Activated T-cell treated with anti-CD3 and anti-CD28 coated beads for 24 hours (primary cell): ENCODE results near the gene TCF4.

Experiments
- DNase-seq: peaks from one replicate; pipeline ENCODE4 v3.0.0-alpha.2; 2020; ENCODE audit warnings: low read depth

TCF4 gene

DNA sequence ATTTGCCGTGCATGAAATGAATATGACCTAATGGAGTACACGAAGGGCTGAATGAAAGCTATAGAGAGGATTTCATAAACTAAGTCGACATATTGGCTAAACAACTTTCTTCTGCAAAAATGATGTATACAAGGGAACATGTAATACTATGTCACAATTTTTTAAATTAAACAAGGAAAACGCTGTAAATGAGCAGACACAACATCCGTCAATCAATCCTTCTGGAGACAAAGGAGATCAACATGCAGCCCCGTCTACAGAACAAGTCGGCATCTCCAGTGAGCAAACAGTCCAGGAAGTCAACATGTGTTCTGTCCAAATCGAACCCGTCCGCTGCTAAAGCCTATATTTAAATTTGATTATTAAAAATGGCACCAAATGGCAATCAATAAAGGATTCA, 180.8 kb downstream of the TCF4 start:
- DNase-seq: no peak

DNA sequence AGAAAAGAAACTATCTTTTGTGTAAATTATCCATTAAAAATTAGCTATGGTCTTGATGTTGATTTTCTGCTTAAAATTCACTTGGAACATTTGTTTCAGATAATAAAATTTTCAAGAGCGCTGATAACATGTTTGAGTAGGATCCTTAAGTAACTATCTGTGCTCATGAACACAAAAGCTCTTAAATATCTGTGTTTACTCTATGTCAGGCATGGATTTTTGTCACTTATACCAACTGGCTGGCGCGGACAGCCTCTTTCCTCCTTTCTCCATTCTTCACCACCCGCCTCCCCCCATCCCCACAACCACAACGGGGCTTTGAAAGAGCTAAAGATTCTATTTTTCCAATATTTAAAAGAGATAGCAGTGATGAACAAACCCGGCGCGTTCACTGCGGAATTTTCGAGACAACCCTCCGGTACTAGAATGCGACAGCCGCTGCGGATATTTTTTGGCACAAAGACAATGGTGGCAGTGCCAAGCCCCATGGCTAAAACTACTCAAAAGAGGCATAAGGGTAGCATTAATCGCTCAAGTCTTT, 181.5 kb downstream of the TCF4 start:
- no peak for DNase-seq

DNA sequence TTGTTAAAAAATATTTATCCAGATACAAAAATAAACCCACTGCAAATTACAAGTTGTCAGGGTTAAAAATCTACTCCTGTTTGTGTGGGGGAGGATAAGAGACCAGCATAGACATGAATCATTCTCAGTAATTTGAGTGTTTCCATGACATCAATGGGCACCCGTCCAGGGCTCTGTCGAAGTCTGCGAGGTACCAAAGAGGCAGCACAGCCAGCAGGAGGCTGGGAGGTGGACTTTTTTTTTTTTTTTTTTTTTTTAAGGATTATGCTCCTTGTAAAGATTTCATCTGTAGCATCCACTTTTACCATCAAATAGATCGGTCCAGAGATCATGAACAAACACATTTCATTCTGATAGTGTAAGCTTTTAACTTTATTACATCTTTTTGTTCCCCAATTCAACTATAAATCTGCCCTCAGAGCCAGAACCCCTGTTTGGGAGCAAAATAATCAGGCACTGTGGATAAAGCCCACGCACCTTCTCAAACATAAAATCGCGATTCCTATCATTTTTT, 182.0 kb downstream of the TCF4 start:
- DNase-seq: no peak

DNA sequence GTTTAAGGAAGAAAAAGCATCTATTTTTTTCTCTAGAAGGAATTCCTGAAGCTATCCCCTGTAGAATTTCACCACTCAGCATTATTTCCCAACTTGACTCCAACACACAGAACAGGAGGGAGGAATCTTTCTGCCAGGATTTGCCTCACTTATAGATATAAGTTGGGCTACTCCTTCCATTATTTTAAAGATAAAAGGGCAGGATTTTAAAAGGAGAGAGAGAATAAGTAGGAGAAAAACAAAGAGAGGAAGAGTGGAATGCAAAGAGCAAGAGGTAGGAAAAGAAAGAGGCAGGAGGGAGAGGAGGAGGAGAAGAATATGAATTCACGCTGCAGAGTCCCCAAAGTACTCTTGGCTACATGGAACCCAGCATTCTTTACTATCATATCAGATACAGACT, 182.5 kb downstream of the TCF4 start:
- no peak for DNase-seq

DNA sequence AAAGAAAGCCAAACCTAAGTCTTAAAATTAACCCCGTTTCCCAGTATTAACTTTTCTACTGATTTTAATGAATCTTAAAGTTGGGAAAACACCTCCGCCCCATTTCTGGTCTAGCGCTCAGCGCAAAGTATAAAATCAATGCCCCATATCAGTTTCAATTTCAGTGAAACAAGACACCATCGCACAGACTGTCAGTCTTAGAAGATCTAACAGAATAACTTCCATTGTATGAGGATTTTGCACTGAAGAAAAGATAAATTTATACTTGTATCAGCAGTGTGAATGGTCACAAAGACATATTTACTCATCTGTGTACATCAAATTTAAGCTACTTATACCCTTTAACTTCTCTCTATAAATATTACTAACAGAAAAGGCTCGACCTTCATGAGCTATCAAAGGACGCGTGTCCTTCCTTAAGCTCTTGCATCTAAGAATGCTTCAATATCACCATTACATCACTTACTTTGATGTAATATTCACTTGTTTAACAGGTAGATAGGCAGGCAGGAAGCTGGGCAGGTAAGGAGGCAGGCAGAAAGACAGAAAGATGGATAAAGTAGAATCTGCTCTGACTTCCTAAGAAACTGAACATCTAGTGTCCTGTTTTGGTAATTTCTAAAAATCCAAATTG, 183.0 kb downstream of the TCF4 start:
- DNase-seq: no peak

DNA sequence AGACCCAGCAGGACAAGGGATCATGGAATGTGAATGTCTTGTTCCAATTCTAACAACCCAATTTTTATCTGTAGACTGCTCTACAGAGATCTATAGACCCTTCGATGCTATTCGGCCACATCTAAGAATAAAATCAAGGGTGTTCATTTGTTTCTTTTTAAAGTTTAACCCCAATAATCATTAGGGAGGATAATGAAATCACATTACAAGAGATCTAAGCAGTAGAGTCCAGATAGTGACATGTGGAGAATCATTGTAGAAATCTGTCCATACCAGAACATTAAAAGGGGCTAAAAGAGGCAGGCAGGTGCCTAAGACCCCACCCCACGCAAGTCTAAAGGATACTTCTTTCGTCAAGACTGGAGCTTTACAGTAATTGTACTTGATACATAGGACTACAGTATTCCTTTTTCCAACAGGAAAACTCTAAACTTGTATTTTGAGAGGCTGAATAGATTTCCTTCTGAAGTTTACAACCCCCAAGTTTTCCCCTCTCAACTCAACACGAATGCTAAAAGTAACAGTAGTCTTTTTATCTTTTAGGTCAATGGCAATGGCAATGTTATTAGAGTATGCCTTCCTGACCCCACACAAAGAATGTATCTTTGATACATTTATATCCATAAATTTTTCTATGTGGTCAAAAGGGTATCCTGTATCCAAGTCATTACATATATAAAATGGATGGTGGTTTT, 183.7 kb downstream of the TCF4 start:
- DNase-seq: no peak

DNA sequence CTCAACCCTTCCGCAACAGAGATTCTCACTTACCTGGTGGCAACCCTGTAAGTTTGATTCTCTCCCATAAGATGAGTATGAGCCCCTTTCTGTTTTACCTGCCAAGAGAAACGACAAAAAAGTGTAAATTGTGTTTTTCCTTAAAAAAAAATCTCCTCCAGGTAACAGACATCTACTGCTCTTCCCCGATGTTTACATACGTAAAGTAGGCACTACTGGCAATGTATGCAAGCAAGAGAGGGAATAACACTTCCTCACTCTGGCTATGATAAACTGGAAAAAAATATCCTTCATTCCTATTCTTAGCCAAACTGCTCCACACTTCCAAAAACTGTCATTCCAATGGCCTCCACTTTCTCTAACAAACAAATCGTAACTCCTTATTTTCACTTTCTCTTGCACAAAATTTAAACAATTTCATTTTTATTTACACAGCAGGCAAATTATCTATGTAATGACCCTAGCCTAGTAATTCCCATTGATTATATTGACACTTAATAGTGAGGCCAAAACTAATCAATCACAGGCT, 184.5 kb downstream of the TCF4 start:
- DNase-seq: no peak

DNA sequence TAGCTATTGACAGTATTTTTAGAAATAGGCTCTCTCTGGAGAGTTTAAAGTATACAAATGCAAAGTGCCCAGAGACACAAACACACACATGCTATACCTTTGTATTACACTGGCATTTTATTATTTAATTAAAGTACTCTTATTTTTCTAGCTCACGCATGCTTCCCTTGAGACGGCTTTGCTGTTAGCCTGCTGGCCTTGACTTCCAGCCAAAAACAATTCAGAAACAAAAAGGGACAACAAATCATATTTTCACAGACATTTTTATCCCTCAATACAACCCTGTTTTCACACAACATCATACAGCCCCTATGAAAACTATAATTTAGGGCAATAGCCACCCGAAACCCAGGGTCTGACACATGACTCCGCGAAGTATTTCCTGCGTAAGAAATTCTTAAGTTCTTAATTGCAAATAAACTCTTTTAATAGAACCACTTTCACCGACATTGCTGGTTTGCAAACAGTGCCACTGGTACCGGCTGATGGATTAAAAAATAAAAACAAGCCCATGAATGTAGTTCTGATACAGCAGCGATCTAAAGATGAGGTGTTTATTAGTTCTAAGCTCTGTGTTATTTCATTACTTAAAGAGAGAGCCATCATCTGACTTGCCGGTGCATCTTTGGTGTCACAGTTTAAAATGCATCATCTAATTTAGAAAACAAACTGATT, 185.1 kb downstream of the TCF4 start:
- no peak for DNase-seq

DNA sequence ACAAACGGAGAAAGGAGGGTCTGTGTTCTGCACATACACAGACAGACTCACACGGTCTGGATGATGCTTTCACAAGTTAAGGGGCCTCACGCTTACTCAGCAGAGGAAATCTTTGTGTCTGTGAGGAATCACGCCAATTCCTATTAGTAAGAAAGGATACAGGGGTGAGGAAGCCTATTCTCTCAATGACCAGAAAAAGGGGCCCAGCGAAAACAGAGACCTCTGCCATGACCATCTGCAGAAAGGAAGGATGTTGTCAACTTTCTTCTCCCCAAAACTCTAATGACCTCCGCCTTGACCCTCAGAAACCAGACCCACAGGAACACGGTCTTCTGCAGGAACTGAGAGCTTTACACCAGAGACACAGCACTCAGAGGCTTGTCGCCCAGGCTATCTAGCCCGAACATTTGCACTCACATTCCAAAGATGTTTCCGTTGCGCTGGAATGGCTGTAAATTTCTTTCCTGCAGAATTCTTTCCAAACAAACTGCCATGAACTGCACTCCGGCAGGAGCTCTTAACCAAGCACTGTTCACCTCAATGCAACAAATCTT, 186.3 kb downstream of the TCF4 start:
- DNase-seq: no peak

DNA sequence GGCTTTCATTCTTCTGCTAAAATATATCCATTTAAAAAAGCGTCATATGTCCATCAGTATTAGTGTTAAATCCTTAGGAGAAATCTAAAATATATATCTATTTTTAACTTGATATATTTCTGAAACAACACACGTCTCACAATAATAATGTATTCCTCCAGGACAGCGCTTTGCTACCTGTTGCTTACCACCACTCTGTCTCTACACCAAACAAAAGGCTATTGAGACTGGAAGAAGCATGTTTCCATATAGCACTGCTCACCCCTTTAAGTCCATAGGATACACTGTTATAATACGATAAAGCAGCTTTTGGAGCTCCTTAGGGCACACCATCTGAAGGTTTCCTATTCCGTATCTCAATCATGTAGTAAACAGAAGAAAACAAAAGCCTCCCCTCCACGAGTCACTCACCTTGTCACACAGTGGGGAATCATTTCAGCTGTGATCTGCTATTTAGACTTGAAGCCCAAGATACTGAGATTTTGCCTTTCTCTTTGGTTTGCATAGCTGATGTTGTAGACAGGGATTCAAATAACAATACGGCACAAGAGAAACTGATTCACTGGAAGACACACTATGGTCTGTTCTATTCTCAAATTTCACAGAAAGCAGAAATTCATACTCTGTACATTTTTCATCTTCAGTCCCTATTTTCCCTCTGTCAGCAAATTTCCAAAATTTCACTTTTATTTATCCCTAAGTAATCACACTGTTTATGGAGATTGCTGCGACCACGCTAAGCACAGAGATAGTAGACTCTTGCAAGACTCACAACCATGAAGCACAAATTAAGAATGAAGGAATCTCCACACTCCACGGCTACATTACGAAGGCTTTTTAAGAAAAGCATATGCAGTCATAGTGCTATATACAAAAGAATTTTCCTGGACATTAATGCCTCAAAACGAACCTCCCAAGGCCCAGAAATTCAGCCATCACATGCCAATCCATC, 187.1 kb downstream of the TCF4 start:
- no peak for DNase-seq

DNA sequence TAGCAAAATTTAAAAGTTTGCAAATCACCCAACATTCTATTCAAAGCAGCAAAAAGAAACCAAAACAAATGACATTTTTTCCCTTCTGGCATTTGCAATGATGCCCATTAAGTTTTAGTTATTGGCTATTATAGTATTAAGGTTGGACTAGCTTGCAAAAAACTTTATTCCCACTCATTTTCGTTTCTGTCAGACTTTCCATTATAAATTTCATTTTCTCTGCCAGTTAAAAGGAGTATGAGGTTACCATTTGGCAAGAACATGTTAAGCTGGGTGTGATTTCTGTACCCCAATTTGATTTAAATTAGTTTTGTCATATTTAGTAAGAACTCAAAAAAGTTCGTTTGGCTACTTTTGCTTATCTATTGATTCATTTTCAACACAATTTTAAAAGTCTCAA, 187.9 kb downstream of the TCF4 start:
- DNase-seq: no peak

DNA sequence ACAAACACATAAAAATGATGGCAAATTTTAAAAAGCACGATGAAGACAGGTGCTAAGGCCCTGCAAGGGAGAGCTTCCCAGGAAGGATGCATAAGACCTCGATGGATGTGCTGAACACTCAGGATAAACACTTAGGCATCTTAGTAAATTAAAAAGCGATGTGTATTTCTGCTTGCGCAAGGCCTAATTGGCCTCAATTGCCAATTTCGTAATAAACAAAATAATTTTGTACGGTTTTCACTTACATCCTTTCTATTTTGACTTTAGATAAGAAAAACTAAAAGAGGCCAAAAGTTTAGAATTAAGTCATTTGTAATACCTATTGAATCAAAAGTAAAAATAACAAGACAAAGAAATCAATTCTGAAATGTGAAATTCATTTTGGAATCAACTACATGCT, 189.1 kb downstream of the TCF4 start:
- no peak for DNase-seq

DNA sequence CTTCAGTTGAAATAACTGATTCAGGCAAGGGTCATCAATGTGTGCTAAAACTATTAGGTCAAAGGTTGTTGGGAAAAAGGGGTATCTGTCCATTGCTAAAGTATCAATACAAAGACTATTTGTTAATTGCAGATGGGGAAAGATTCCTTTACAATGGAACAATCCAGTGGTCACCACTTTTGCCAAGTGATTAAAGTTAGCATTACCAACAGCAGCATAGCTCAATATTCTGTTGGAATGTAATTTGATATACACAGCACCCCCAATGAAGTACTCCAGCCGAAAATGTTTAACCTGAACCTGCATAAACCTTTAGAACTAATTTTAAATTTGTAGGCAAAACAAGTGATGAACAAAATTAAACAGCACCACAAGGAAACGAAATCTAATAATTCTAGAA, 191.0 kb downstream of the TCF4 start:
- DNase-seq: no peak

DNA sequence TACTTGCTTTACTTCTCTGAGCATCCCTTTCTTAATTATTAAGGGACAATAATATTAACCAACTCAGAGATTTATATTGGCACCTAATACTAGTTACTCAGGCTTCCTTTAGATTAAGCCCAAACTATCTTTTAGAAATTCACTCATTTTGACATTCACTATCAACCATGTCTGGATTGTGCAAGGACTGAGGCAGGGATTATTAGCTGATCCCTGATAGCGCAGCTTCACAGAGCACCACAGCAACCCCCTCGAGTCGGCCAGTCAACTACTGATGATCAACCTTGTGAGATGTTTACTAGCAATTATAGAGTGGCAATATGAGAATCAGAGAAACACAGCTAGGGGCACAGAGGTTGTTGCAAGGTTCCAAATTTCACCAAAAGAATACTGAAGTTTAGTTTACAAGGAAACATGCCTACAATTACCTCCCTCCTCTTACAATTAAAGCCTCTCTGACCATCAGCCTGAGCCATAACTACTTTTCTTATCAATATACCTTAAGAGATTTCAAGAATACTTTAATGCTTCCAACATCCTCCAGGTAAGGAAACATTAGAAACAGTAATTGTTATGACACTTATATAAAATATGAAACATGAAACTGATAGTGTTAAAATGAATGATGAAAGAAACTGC, 191.6 kb downstream of the TCF4 start:
- DNase-seq: no peak

DNA sequence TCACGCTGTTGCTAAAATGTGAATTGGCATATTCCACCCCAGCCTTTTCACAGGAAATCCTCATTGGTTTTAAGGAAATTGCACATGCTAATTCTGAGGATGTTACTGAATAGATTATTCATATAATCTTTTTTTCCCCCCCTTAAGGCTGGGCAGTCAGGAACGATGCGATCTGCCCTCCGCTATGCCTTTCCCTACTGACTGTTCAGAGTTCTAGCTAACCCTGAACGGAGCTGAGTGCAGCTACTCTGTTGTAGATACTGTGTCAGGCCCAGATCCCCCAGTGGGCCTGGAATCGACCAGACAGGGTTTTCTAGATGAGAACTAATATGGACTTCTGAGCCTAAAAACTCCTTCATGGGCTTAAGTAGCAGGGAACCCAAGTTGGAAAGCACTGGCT, 192.2 kb downstream of the TCF4 start:
- DNase-seq: no peak

DNA sequence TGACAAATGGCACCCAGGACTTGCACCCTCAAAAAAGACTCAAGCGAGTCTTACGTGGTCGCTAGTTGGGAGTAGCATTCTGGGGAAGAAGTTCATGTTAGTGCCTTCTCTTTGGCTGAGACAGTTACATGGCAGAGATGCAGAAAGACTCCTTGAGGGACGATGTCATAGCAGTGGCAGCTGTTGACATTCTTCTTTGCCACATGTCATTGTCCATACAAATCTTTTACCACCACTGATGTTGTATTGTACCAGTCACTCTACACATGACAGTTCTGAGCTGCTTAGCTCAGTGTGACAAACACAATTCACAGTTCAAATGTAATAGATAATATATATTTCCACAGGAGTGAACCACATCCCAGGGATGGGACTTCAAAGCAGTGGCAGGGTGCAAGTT, 197.1 kb downstream of the TCF4 start:
- no peak for DNase-seq

DNA sequence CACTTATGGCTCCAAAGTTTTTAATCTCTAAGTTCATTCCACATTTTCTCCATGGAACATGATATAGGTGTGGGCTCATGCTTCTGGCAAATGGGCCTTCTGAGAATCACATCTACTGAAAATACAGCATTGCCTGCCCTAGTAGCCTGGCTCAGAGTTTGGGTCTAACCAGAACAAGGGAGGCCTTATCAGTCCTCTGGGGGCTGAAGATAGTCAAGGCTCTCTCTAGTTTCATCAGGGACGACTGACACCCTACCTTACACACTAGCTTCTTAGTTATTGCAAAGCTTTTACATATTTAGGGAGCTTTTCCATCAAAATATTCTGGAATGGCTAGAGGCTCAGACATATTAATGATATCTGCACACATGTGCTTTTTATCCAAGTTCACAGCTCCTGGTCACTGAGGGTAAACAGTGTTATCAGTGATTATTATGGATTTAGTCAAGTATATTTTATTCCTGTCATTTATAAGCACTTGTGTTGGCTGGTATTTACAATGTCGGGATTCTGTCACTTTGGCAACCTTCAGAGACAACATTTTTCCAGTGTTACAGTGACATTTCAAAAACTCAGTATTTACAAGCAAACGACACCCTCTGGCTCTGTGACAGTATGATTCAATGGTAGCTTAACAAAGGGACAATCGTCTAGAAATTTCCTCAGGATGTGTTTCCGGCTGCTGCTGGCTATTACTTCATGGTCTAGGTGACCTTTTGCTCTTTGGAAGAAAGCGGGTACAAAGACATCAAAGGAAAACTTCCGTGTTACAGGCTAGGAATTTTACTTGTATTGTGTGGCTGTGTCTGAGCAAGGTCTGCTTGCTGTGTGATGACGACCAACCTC, 200.6 kb downstream of the TCF4 start:
- DNase-seq: no peak

DNA sequence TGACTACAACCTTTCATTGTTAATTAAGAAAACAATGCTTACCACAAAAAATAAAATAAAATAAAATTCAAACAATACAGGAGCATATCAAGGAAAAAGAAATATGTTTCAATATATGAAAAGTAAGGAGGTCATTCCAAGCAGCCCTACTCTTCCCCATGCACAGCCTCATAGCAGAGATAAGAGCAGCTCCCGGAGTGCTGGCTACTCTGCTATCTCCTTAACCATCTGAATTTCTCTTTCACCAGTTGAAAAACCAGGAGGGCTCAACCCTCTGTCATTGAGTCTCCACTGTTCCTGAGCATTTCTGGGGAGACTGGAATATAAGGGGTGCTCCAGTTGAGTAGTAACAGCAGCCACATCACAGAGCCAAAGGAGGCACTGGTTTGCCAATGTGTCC, 201.4 kb downstream of the TCF4 start:
- no peak for DNase-seq

DNA sequence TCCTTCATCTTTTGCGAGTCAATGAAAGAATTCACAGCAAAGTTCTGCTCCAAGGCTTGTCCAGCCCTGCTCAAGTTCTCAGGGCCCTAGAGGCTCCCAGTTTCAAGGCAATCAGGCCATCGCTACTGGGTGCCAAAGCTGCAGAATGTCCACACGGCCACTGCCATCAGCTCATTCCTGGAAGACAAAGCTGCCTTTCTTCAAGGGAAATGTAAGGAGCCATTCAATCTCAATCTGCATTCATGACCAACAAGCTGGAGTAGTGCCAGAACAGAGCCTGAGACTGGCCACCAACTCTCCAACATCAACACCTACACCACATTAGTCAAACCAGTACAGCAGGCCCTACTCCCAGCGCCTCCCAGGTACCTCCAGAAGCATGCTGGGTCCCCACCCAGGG, 202.2 kb downstream of the TCF4 start:
- no peak for DNase-seq
